ENCODE data around the gene PFDN5.
"Not testable (repeated sequence)": the region's sequence is repeated elsewhere in the genome, so short reads cannot be mapped to it uniquely, and the experiment has no call there.

The PFDN5 gene

DNA sequence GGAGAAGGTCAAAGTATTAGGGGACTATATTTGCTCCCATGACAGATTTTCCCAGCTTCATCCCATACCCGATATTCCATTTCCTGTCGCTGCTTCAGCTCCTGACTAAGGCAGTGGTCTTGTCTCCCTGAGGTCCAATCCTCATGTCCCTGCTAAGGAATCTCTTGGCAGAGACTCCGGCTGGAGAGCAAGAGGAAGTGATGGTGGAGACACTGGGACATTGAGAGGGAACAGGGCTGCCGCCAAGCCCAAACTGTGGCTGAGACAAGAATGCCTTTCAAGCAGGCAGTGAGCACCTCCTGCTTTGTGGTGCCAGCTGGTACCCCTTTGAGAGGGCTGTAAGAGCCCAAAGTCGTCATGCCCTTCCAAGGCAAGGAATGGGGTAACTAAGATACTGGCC lies 35.3 kb downstream of the PFDN5 start:
- no peak for DNase-seq

DNA sequence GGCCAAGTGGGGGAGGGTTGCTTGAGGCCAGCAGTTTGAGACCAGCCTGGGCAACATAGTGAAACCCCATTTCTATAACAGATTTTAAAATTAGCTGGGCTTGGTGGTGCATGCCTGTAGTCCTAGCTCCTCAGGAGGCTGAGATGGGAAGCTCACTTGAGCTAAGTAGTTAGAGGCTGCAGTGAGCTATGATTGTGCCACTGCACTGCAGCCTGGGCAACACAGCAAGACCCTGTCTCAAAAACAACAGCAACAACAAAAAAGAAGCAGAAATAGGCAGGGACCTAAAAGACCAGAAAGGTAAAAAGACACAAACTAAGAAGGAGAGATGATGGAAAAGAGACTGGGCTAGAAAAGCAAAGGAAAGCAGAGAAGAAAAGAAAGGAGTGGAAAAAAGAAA lies 37.0 kb downstream of the PFDN5 start:
- not testable (repeated sequence) for DNase-seq

DNA sequence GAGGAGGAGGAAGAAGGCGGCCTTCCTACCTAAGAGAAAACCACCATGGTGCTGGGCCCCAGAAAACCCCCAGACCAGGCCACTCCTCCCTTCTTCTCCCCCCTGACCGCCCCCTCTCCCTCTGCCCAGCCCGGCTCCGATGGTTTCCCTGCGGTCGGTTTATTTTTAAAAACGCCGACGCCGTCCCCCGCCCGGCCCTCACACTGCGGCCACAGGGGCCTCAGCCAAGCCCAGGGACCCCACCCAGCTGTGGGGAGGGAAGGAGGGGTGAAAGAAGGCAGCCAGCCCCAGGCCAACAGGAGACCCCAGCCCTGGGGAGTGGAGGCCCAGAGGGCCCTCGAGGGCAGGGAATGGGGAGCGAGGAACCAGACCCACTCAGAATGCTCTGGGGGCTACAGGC lies 37.4 kb downstream of the PFDN5 start:
- DNase-seq, result no peak

DNA sequence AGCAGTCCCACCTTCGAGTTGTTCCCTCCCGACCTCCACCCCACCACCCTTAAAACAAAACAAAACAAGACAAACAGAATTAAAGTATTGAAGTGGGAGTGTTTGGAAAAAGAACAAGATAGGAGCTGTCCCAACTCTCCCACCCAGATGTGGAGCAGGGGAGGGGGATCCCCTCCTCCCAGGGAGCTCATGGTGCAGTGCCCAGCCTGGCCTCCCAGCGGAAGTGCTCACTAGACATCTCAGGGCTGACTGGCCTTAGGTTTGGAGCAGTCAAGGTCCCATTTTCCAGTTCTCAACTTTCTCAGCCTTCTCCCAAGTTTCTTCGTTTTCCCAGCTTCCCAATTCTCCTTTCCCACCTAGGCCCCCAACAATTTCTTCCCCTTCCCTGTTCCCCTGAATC lies 37.9 kb downstream of the PFDN5 start:
- DNase-seq, result no peak

DNA sequence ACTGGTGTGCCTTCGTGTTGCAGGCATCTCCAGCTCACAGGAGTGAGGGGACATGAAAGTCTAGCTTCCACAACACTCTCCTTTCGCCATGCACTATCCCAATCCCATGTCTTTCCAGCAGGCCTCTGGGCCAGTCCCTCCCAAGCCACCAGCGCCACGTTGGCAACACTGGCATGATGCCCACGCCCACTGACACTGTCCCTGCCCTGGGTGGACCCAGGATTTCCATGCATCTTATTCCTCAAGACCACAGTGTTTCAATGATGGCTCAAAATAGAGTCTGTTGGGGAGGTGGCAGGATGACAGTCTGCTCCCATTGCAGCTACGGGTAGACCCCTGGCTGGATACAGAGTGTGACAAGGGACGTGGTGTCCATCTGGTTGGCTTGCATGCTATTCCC lies 38.5 kb downstream of the PFDN5 start:
- DNase-seq, result no peak

DNA sequence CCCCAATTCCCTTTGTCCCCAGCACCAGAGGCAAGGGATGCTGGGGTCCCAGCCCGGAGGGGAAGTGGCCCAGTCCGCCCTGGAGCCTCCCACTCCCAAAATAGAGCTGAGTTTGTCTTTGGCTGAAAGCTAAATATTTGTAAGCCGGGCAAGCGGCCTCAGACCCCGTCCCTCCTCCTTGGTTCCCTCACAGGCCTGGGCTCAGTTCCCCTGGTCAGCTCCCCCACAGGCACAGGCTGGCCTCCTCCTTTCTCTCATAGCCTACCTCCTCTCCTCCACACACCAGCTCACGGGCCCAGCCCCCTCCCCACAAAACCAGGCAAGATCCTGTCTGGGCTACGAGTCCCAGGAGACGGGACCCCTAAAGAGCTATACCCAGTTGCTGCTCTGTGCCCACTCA lies 39.5 kb downstream of the PFDN5 start:
- DNase-seq, result no peak

DNA sequence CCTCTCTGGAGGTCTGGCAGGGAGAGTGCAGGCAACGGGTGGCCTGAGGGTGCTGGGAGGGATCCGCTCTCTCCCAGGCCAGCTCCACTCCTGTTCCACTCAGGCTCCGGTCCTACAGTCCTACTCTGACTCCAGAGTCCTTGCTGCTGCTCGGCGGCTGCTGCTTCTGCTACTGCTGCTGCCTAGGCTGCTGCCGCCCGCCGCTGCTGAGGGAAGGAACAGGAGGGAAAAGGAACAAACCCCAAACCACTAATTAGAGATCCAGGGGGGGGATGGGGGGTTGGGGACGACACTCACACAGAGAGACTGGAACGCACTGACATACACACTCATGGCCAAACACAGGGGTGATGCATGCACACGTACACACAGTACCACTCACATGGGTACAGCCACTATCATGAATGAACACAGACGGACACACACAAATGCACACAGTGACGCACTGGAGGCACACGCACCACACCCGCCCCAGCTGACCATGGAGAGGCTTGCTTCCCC lies 40.9 kb downstream of the PFDN5 start, which contains the start of gene SP7:
TSS of gene SP7 (minus strand) at position 174 of the 501 bp plus-strand sequence. CDS start 708 bp downstream, outside the sequence.
- no peak for DNase-seq

DNA sequence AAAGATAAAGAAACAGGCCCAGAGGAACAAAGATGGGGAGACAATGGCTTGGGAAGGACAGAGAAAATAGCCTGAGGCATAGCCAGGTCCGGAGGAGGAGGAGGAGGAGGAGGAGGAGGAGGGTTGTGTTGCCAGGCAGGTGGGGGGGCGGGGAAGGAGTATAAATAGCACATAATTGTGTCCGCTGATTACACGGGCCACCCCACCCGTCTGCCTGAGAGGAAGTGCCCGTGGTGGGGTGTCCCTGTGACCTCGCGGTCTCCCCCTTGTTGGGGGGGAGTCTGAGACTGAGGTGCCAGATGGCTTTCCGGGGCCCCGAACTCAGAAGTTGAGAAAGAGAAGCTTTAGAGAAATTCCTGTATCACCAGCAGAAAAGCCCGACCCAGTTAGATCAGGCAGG lies 42.7 kb downstream of the PFDN5 start:
- no peak for DNase-seq

DNA sequence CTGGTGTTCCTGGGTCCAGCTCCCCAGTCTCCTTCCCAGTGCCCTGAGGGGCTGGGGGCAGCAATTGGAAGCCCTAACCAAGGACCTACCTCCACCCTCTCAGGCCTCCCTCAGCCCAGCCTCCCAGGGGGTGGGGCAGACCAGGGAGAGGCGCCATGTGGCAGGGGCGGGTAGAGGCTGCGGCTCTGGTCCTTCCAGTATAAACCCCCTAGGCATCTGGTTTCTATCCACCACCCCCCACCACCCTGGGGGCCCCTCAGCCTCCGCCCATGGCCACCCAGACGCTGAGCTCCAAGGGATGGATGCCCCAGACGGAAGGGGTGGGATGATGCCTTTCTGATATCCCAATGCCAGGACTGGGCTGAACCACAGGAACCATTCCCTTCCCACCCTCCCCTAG lies 43.6 kb downstream of the PFDN5 start:
- DNase-seq, result no peak

DNA sequence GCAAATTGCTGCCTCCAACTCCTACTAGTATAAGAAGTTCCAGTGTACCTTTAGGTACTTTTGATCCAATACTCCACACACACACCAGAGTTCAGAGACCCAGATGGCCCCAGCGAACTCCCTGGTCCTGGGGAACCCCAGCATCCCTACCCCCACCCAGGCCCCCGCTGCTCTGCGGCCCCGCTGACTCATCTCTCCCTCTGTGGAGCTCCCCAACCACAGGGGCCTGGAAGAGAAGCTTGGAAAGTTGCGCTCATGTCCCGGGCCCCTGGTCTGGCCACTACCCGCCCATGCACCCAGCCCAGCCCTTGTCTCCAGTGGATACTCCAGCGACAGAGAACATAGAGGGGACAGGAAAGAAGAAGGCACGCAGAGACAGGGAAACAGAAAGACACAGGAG lies 45.1 kb downstream of the PFDN5 start:
- no peak for DNase-seq

DNA sequence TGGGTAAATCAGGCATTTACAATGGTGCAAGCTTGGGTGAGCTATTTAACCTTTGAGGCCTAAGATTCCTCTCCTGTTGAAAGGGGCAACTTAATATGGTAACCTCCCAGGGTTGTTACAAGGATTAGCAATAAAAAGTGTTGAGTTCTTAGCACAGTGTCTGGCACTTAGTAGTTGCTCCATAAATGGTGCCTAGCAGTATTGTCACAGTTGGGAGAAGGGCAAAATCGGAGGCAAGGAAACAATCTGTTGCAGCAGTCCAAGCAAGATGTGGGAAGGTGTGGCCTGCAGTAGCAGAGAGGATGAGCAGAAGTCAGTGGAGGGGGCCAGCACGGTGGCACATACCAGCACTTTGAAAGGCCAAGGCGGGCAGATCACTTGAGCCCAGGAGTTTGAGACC lies 48.1 kb downstream of the PFDN5 start:
- no peak for DNase-seq

DNA sequence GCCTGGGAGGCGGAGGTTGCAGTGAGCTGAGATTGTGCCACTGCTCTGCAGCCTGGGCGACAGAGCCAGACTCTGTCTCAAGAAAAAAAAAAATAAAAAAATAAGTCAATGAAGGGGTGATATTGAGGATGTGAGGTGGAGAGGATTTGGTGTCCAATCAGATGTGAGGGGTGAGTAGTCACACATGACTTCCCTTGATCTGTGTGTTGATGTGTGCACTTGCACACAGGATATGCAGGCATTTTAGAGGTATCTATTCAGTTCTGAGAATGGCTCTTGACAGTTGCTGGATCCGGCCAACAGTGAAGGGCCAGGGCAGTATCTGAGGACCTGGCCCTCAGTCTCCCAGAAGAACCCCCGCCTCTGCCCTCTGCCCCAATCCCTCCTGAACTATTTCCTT lies 48.6 kb downstream of the PFDN5 start:
- no peak for DNase-seq

DNA sequence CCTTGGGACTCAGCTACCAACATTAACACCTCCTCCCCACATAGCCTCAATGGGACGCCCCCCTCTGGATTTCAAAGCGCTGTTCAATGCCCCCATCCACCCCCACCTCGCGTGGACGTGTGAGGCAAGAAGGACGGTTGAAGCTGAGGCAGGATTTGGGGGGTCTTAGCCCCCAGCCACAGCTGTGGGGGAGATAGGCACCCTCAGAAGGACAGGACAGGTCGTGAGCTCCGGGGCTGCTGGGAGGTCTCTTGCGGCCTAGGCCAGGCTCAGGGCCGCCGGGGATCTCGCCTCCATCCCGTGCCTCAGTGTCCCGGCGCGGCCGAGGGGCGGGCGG lies 49.1 kb downstream of the PFDN5 start:
- no peak for DNase-seq

DNA sequence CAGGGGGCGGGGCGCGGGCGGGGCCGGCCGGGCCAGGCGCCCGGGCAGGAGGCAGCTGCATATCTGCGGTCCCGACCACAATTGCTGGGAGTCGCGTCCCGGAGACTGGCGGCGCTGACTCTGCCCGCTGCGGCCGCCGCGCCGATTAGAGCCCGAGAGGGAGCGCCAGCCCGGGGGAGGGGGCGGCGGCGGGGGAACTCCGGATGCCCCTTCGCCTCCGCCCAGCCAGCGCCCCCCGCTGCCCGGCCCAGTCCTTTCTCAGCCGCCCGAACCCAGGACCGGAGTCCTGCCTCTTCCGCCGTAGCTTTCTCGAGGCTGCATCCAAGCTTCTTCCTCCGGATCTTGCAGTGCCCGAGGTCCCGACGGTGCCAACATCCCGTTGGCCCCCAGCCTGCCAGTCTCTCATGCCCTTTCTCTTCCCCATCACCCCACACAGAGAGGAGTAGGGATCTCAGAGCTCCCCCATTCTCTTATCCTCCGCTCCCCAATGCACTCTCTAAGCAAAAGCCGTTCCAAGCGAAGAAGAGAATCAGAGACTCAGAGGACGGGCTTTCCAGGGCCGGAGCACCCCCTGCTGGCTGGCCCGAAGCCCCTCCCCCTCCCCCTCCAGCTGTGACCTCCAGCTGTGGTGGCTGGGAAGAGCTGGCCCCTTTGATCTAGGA lies 49.6 kb downstream of the PFDN5 start:
- peak; percentile 68 for DNase-seq

DNA sequence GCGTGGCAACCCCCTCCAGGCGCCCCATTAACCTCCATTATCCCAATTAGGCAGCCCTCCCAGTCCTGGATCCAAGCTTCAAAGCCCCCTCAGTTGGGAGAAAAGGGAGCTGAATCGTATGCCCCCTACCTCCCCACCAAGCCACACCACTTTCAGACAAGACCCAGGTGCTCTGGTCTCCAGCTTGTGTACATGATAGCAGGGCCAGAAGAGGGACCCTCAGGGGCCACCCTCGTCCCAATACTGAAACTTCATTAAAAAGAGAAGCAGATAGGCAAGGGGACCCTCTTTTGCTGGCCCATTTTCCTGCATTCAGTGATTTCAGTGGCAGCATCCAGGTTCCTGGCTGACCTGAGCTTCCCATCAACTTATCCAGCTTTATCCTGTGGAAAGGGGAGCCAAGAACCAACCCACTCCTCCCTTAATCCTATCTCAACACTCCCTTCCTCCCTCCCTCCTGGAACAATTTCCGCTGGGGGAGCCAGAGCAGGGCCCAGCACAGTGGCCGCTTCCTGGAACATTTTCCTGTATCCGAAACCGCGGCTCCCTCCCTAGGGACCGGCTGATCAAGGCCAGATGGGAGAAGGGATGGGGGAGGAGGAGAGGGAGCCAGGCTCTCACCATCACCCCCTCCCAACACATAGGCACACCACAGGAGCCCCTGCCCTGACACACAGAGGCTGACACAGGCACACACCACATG lies 50.3 kb downstream of the PFDN5 start:
- no peak for DNase-seq

DNA sequence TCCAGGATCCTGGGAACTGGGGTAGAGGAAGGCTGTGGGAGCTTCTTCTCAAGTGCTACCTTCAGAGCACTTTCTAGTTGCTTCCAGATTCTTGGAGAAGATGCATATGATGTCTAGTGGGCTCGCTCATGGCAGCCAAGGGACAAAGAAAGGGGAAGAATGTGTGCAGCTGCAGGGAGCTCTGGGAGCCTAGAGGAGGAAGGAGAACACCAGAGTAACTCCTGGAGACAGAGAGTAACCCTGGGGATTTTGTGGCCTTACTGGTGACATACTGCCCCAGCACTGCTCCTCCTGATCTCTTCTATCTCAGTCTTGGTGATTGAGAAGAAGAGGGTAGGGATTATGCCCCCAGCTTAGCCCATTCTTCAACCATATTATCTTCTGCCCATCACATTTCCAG lies 51.1 kb downstream of the PFDN5 start:
- DNase-seq, result no peak

DNA sequence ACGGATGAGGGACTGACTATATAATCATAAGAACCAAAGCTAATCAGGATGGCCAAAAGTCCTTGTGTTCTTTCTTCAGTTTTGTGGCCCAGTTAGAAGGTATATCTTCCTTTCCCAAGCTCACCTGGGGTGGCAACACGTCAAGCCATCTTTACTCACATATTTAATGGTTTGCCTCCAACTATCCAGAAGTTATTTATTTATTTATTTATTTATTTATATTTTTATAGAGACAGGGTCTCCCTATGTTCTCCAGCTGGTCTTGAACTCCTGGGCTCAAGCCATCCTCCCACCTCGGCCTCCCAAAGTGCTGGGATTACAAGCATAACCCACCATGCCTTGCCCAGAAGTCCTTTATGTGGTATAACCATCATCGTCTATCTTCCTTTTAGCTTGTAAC lies 52.6 kb downstream of the PFDN5 start:
- DNase-seq, result no peak

Measured in activated CD4-positive, alpha-beta T cell treated with anti-CD3 and anti-CD28 coated beads, Interleukin-2, amount 50 U/mL, for 16 hours (primary cell).